Measurements from ENCODE around the gene IFNAR1. TPM values are rescaled to one million over a fixed set of nuclear protein-coding genes. Genes with fewer than 3 reads are reported as not detected.

The IFNAR1 gene
- total and polyA plus RNA-seq, 2 of the 4 experiments (the other 2 are of a cell fraction): 7.8 to 9.9 TPM

- BruUV-seq (replicated peaks): no TSS peak
- Histone ChIP-seq H3K36me3 (ENCODE audit: control insufficient read depth, insufficient read depth, low read length) (no peaks in the 10 kb centered on the region), H3K4ac (ENCODE audit: low read depth, low read length) (no peak overlapping the region), H3K14ac (replicated peaks; ENCODE audit: low read depth, low read length) (no peak overlapping the region), H2AK5ac (ENCODE audit: low read depth, low read length) (no peak overlapping the region), H3K4me2 (ENCODE audit: low read depth, low read length) (no peak overlapping the region), H3K56ac (ENCODE audit: extremely low read depth, insufficient read depth, low read length) (no peak overlapping the region), H3K9me3 (ENCODE audit: control insufficient read depth, insufficient read depth, low read length) (no peaks in the 10 kb centered on the region), H3K4me3 (ENCODE audit: insufficient read depth, low read depth, low read length) (no peak overlapping the region), H4K20me1 (ENCODE audit: insufficient read depth, low read length) (no peaks in the 10 kb centered on the region), H2AFZ (replicated peaks; ENCODE audit: low read length, poor library complexity) (no peak overlapping the region), H3K9me1 (ENCODE audit: insufficient read depth, low read length) (peaks cover 5% of the 10 kb centered on the region; the same call in 1 of the 2 replicates), H3K4me1 (ENCODE audit: control insufficient read depth, insufficient read depth, low read length) (peaks cover 10% of the 10 kb centered on the region), H2BK20ac (ENCODE audit: low read depth, low read length) (no peak overlapping the region), H3K27me3 (ENCODE audit: control insufficient read depth, insufficient read depth, low read length) (no peaks in the 10 kb centered on the region), H4K8ac (ENCODE audit: low read depth in 2 of 2, low read length in 2 of 2) (no peak overlapping the region), H2AK9ac (replicated peaks; ENCODE audit: low read depth, low read length, poor library complexity) (no peak overlapping the region), H4K91ac (ENCODE audit: insufficient read depth, low read depth, low read length) (no peak overlapping the region), H3K79me1 (ENCODE audit: low read depth in 1 of 2, low read length in 2 of 2) (no peaks in the 10 kb centered on the region), H2BK15ac (ENCODE audit: low read depth, low read length) (no peak overlapping the region), H3K23ac (ENCODE audit: low read depth, low read length) (no peak overlapping the region), H2BK120ac (ENCODE audit: low read depth, low read length) (no peak overlapping the region), H3K18ac (ENCODE audit: low read depth, low read length) (no peak overlapping the region), H4K5ac (ENCODE audit: low read depth, low read length) (no peak overlapping the region), H2BK5ac (ENCODE audit: low read depth, low read length, poor library complexity, severe bottlenecking) (no peak overlapping the region), H3K9ac (ENCODE audit: low read depth, low read length) (no peak overlapping the region), H3K27ac (ENCODE audit: insufficient read depth, low read length) (no peak overlapping the region)
- POLR2A ChIA-PET (ENCODE audit: unreplicated experiment): no interaction called here
- ATAC-seq (ENCODE audit: low read depth) (no peak), DNase-seq (no peak)
- CTCF ChIA-PET: no interaction called here
- TF ChIP-seq CTCF (conservative IDR thresholded peaks at IDR 0.05; ENCODE audit: low read depth, low read length) (no peak), USF2 (IDR thresholded peaks at IDR 0.05; ENCODE audit: low read depth, low read length) (no peak), POLR2A (IDR thresholded peaks at IDR 0.05; ENCODE audit: low read depth, low read length) (no peak), MXI1 (IDR thresholded peaks at IDR 0.05; ENCODE audit: borderline replicate concordance, low read depth, low read length) (no peak), FOS (IDR thresholded peaks at IDR 0.05; ENCODE audit: low read depth, low read length) (no peak), CEBPB (IDR thresholded peaks at IDR 0.05; ENCODE audit: low read depth, low read length) (no peak), ELK1 (IDR thresholded peaks at IDR 0.05; ENCODE audit: borderline replicate concordance, low read depth, low read length) (no peak), RAD21 (IDR thresholded peaks at IDR 0.05; ENCODE audit: low read length) (no peak), NFE2L2 (IDR thresholded peaks at IDR 0.05; ENCODE audit: low read depth, low read length) (no peak), SMC3 (IDR thresholded peaks at IDR 0.05; ENCODE audit: low read depth, low read length) (no peak), RFX5 (IDR thresholded peaks at IDR 0.05; ENCODE audit: low read depth, low read length) (no peak), MAFK (IDR thresholded peaks at IDR 0.05; ENCODE audit: low read depth, low read length) (no peak), MAZ (IDR thresholded peaks at IDR 0.05; ENCODE audit: borderline replicate concordance, low read depth, low read length) (no peak)
- WGBS, 2 experiments (ENCODE audit: extremely low coverage in 2 of 2, insufficient read length in 1 of 2): 74% methylated on average over 2 of the region's 6 CpGs; no CpG with 5 or more reads in 1 of the 2 experiments
- in situ Hi-C loops (cut with MboI; ENCODE audit: low sequenced_read_pairs): no loop called here
- dilution Hi-C loops (cut with HindIII; ENCODE audit: low sequenced_read_pairs, unreplicated experiment): no loop called here
- intact Hi-C loops (cut with micrococcal nuclease): no loop called here
Observed at GRCh38 chr21:33377221-33377920, 52.6 kb downstream of the IFNAR1 start.

Measured in IMR-90 (cell line).